COLO668 (cell line): ENCODE results near the gene USP25.

Experiments used
- DNase-seq: peaks from one replicate; lab custom pipeline; 2025; ENCODE audit not compliant: unreplicated experiment; lab: John Stamatoyannopoulos, UW

The USP25 gene

DNA sequence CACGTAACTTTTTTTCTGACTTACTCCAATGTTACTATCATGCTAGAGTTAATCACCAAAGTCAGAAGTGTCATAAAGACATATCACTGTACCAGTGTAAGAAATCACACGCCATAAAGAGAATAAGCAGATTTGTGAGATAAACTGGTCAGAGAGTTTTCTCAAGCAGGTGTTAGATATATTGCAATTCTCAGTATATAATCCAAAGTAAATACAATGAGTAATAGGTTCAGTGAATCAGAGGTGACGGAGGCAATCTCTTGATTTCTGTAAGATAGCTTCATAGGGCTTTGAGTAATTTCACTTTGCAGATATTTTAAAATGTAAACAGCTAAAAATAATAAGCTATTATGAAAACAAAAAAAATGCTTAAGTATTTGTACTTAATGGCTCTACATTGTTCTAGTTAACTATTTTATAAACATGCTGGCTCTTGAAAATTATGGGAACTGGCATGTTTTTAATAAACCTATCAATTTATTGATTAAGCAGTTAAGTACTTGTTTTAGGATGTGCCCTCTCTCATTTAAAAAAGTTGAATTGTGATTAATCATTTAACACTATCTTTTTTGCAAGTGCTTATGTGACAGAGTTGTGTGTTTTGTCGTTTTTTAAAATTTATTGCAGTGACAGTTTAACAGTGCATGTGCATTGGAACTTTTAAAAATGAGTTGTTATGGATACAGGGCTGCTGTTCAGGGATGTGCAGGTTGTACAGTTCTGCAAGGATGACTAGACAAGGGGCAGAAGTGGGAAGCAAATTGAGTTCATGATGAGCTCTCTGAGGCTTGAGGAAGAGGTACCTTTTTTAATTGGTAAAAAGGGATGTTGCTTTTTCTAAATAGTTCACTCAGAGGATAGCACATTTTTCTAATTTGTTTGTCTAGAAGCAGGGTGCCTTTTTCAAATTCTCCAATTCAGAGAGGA, 119.1 kb downstream of the USP25 start:
- DNase-seq = no peak

DNA sequence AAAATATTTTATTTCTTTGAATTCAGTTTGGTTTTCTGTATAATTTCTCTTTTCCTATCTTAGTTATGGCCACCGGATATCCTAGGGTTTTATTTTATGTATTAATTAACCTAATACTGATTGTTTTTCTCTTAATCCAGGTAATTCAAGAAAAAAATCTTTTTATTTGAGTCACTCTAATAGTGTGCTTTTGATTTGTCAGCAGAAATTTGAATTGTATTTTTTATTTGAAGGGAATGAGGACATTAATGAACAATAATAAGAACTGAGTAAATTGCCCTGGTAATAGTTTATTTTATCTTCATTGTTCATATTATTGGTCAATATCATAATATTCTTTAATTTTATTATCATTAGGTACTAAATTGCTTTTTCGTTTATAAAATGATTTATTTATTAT, 120.1 kb downstream of the USP25 start:
- no peak for DNase-seq

DNA sequence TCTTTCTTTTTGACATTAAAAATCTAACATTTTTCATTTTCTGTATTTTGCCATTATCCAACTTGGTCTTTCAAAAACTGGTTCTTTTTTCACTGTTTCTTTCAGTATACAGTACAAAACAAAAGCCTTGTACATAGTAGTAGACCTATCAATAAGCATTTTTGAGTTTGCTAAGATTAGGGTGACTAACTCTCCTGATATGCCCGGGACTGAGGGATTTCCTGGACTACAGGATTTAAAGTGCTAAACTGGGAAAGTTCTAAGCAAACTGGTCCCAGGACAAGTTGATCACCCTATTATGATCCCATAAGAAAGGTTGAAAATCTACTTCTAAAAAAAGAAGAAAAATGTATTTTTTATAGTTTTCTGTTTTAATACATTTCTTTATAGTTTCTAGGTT, 120.9 kb downstream of the USP25 start:
- no peak for DNase-seq

DNA sequence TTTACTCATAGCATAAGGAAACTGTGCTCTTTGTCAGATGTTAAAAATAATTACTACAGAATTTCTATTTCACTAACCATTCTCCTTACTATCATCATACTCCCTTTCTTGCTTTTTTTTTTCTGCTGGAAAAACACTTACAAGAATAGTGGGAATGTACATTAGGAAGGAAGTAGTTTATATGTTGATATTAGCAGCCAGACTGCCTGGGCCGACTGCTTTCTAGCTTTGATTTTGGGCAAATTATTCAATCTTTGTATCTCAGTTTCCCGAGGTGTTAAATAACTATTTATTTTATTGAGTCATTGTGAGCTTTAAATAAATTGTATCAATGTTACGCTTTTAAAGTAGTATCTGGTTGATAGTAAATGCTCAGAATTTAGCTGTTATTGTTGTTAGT, 122.4 kb downstream of the USP25 start:
- no peak for DNase-seq

DNA sequence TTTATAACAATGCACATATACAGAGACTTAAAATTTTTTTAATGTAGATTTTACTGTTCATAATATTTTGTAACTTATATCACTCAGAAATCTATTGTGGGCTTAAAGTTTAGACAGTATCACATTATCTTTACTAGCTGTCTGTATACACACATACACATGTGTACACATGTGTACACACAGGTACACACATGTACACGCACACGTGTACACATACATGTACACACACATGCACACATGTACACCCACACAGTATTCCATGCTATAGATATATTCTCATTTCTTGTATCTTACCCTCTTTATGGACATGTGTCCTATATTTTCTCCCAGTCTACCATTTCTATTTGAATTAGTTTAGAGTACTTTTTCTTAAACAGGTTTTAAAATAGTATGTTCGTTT, 123.3 kb downstream of the USP25 start:
- DNase-seq = no peak

DNA sequence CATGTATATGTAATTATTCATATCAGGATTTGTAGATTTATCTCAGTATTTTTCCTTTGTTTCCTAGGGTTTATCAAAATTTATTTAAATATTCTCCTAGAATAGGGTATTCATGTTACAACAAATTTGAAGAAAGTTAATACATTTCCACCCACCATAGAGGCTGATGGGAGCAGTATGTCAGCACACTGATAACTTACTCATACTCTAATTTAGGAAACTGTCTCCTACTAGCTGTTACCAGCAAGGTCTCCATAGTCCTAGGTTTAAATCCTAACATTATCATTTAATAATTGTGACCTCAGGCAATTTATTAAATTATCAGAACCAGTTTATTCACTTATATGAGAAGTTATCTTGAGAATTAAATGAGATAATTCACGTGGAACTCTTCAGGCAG, 127.0 kb downstream of the USP25 start:
- DNase-seq = no peak

DNA sequence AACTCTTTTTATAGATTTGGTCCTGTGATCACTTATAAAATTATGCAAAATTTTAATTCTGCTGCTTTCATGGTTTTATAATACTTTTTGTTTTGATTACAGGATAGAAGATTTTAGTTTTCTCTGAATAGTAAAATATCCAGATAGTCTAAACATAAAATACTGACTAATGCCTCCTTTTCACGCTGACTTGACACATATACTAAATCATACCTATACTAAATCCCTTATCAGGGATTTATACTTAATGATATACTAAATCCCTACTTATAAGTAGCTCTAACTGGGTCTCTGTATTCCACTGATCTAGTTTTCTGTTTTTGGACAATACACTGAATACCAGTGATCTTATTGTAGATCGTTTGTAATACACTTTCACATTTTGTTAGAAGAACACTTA, 128.0 kb downstream of the USP25 start:
- no peak for DNase-seq

DNA sequence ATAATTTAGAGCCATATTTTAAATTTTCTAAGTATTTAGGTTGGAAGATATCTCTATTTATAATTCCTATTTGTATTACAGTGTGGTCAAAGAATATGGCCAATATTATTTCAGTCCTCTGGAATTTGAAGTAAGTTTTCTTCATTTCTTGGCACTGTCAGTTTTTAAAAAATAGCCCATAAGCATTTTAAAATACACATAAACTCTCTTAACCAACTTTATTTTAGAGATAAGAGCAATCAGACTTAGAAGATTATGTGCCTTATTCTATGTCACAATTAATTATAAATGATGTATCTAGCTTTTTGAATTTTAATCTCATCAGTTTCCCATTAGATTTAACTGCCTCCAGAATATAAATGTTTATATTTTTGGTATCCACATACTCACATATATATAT, 130.8 kb downstream of the USP25 start:
- DNase-seq = no peak

DNA sequence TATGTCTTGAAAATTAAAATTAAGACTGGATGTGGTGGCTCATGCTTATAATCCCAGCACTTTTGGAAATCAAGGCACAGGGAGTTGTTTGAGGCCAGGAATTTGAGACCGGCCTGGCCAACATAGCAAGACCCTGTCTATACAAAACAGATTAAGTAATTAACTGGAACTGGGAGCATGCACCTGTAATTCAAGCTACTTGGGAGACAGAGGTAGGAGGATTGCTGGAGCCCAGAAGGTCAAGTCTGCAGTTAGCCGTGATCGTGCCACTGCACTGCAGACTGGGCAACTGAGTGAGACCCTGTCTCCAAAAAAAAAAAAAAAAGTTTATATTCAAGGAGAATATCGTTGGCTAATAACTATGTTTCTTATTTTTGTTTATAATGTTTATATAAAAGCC, 139.2 kb downstream of the USP25 start:
- DNase-seq = no peak

DNA sequence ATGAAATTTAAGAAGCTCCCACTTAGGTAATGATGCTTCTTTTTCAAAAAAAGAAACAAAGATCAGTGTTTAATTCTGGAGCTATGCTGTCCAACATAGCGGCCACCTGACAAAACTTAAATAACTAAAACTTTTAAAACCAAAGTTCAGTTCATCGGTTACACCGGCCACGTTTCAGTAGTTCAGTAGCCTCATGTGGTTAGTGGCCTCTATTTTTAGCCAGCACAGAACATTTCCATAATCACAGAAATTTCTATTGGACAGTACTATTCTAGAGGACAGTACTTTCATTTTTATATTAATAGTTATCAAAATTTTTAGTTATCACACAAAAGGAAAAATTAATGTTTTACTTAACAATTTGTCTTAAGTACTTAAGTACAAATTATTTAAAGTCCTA, 141.0 kb downstream of the USP25 start:
- DNase-seq = no peak

DNA sequence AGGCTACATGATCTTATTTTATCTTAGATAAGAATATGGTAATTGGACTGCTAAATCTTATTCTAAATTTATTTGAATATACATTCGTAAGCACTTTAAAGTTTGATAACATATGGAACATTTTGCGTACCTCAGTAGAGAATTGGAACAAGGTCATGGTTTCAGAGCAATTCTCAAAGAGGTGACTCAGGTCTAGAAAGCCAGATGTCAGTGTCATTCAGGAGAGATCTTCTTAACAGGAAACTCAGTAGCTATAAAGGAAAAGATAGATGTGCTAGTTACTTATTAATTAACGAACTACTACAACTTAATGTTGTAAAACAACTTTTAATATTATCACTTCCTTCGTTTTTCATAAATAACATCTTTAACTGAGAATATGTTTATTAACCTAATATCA, 142.5 kb downstream of the USP25 start:
- no peak for DNase-seq

DNA sequence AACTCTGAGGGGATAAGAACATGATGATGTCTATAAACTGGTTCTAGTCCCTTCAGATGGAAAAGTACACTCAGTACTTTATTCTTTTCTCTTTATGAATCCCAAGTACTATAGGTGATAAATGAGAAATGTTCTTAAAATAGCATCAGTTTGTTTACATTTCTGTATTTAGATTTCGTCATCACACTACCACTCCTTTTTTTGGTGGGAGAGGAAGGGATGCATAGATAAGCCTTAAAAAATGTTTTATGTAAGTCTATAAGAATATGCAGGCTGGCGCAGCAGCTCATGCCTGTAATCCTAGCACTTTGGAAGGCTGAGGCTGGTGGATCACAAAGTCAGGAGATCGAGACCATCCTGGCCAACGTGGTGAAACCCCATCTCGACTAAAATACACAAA, 144.8 kb downstream of the USP25 start:
- no peak for DNase-seq

DNA sequence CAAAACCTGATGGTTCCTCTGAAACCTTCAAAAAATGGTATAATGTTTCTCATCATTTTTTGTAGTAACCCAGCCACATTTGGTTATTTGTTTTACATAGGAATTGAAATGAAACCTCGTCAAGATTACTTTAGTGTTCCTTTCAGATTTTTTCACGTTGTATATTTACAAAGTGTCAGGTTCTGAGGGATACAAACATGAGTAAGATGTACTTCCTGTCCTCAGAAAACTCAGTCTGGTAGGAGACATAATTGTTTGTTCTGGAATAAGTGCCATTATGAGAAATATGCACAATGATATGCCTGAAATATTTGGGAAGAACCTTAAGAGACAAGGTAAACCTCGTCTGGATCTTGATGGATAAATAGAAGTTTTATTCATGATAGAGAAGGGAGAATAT, 145.5 kb downstream of the USP25 start:
- no peak for DNase-seq

DNA sequence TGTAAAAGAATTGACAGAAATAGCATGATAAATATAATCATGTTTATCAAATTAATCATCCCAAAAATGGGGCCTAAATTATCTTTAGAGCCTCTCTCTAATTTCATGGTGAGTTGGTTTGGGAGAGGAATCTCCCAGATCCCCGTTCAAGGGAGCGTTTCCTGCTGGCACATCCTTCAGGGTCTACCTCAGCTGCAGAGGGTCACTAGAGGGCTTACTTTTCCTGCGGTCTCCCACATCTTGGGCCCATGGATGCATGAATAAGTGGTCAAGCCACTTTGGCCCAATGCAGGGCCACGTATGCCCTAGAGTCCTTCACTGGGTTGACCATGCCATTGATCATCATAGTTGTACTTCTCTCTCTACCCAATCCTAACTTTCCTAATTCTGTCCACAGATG, 164.1 kb downstream of the USP25 start:
- DNase-seq = no peak

DNA sequence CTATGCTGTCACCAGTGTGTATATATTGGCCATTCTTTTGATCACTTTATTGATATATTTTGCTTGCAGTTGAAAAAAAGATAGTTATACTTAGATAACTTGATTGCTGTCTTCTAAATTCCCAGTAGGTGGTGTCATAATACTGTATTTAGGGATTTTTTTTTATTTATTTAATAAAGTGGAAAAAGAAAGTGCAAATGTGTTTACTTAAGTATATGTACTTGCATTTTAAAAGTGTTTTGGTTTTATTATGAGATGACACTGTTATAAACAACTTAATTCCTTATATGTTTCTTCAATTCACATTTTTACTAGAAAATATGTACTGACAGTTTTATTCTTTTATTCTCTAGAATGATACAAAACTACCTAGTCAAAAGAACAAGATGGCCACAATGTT, 164.8 kb downstream of the USP25 start:
- no peak for DNase-seq

DNA sequence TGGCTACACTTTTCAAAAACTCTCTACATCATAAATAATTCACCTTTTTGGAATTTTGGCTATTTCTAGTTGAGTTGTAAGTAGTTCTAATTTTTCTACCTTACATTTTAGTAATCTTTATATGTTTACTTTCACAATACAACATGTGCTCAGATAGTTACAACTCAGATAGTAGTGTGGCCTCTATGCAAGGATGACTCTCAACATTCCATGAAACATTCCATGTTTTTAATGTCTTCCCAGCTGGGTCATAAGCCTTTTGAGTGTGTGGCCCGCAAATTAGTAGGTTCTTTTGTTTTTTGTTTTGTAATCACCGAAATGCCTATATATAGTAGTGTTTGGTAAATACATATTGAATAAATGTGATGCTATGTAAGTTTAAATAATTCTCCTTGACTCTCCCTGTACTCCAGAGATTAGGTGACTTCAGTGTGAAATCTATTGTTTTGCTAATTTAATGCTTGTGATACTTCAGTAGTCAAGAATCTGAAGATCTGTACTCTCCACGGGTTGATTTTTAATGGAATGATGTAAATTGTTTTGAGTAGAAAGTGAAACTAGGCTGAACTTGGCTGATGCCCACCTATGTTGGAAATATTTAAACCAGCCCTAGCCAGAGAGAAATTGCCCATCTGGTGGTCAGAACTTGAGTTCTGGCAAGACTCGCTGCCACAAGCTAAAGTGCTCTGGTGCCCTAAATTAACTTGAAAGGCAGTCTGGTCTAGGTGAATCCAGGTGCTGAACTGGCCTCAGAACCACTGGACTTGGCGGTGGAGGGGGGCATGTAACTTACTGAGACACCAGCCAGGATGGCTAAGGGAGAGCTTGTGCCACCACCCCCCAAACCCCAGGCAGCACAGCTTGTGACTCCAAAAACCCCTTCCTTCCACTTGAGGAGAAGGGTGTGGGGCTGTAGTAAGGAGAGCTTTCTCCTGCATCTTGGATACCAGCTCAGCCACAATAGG, 165.6 kb downstream of the USP25 start:
- no peak for DNase-seq

DNA sequence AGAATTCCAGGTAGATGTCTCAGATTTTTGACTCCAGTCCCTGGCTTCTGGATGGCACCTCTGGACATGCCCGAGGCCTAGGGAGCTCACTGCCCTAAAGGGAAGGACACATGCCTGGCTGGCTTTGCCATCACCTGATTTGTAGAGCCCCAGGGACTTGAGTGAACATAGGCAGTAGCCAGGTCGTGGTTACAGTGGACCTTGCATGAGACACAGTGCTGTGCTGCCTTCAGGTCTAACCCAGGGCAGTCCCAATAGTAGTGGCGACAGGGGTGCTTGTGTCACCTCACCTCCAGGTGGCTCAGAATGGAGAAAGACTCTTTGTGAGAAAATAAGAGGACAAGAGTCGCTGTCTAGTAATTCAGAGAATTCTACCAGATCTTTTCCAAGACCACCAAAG, 166.7 kb downstream of the USP25 start:
- no peak for DNase-seq

DNA sequence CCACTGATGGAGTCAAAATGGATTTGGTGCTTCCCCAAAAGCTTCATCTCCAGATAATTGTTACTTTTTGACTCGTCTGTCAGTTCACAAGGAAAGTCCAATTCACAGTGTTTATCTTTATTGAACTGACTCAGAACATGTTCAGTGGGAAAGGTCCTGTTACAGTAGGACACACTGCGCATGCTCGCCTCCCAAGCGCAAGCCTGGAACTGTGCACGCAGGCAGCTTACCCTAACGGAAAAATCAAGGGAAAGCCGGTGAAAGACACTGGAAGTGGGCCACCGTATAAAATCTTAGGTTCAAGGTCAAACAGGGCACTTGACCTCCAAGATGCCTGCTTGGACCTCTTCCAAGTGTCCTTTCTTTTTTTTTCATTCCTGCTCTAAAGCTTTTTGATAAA, 174.6 kb downstream of the USP25 start:
- DNase-seq = no peak

DNA sequence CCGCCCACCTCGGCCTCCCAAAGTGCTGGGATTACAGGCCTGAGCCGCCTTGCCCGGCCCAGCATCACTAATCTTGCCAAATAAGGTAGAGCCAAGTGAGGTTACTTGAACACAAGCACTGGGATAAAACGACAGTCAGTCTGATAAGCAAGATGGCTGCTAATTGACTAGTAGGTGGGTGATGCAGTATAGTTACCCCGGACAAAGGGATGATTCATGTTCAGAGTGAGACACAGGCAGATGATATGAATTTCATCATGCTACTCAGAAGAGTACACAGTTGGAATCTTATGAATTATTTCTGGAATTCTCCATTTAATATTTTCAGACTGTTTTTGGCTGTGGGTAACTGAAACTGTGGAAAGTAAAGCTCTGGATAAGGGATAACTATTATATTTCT, 178.4 kb downstream of the USP25 start:
- no peak for DNase-seq

DNA sequence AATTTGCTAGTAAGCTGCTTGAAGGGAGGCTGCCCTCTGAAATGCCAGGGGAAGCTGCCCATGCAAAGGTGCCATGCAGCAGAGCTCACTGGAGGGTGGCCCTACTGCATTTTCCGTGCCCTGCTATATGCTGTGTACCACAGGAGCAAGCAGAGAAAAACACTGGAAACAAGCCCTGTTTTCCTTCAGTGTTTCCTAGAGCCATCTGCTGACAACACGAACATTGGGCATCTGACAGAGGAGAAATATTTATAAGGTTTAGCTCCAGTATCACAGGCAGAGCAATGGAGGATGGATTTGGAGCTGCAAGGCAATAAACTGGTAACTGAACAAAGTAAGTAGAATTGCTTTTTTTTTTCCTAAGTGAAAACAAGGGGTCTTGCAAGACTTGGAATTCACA, 198.4 kb downstream of the USP25 start:
- DNase-seq = no peak

DNA sequence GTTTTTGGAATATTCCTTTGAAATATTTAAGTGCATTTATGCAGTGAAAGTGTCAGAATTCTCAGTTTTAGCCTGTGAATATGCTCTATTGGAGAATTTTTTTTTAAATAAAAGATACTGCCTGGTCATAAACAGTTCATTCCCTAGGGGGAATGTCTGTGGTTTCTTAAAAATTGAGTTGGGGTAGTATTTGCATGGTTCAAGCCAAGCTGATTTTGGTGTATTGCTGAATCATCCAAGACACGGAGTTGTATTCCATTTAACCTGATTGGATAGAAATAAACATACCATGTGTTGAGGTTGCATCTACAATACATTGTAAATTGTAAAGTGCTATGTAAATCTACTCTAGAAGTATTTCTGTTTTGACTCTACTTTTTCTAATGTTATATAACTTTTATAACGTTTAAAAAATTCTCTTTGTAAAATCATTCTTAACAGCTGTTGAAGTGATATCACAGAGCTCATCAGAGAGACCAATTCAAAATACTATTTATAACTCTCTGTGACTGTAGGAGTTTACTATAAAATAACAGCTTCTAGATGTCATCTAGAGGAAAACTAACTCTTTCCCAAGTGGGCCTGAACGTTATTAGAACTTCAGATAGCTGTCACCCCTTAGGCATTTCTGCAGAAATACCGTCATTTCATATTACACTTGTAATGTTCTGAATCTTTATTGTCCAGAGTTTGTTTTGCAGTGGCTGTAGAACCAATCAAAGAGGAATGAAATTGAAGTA, 199.1 kb downstream of the USP25 start:
- no peak for DNase-seq
